CD14-positive monocyte (primary cell): Measurements from ENCODE around the gene CLEC17A. TPM values are rescaled to one million over a fixed set of nuclear protein-coding genes. Genes with fewer than 3 reads are reported as not detected.

Experiments used
- DNase-seq, 3 donors: peaks; one replicate each; pipeline ENCODE4 v3.0.0-alpha.2; 2011 to 2022
- H2AFZ ChIP-seq: 2 replicates; pipeline ENCODE4 v1.6.0; 2012; ENCODE audit warnings: mild to moderate bottlenecking, low read depth, low read length, inconsistent platforms; ENCODE audit not compliant: insufficient read depth, poor library complexity, severe bottlenecking
- H3K27ac ChIP-seq, 2 donors: 1 replicate in 1 of 2; 2 replicates in 1 of 2; pipeline ENCODE4 v1.5.1; 2012 to 2013; ENCODE audit warnings: low read length in 2 of 2, control low read depth in 1 of 2, inconsistent platforms in 1 of 2, low read depth in 1 of 2, mild to moderate bottlenecking in 1 of 2
- H3K27me3 ChIP-seq, 2 donors: one replicate each; pipeline versions ENCODE4 v1.6.0 to v1.6.1; 2011 to 2013; ENCODE audit warnings: low read length in 2 of 2; ENCODE audit not compliant: control insufficient read depth in 2 of 2, insufficient read depth in 2 of 2
- H3K36me3 ChIP-seq, 2 donors: replicated peaks in 1 of 2; 1 replicate in 1 of 2; 2 replicates in 1 of 2; pipeline versions ENCODE4 v1.5.1 to v1.6.1; 2012 to 2013; ENCODE audit warnings: low read length in 2 of 2, control low read depth in 1 of 2, inconsistent platforms in 1 of 2, mild to moderate bottlenecking in 1 of 2; ENCODE audit not compliant: insufficient read depth in 2 of 2, control insufficient read depth in 1 of 2
- H3K4me1 ChIP-seq, 2 donors: 1 replicate in 1 of 2; 2 replicates in 1 of 2; pipeline versions ENCODE4 v1.5.1 to v1.6.1; 2012 to 2013; ENCODE audit warnings: low read length in 2 of 2, control low read depth in 1 of 2, inconsistent platforms in 1 of 2, mild to moderate bottlenecking in 1 of 2, moderate library complexity in 1 of 2; ENCODE audit not compliant: insufficient read depth in 2 of 2, control insufficient read depth in 1 of 2
- H3K4me2 ChIP-seq: replicated peaks from 2 replicates; pipeline ENCODE3; 2012; ENCODE audit warnings: low read length, moderate library complexity, mild to moderate bottlenecking; ENCODE audit not compliant: poor library complexity, severe bottlenecking; ENCODE audit errors: extremely low read depth
- H3K4me3 ChIP-seq, 3 experiments: fragments of 200-600 bp in 1 of 3; sonication (generic) in 1 of 3; replicated peaks in 1 of 3; 1 replicate in 2 of 3; 2 replicates in 1 of 3; pipeline ENCODE4 v1.5.1; 2011 to 2013; ENCODE audit warnings: low read length in 3 of 3, mild to moderate bottlenecking in 3 of 3, control low read depth in 2 of 3, low read depth in 2 of 3, inconsistent platforms in 1 of 3, moderate library complexity in 1 of 3
- H3K79me2 ChIP-seq: 2 replicates; pipeline ENCODE4 v1.6.0; 2012; ENCODE audit warnings: mild to moderate bottlenecking, control low read depth, inconsistent platforms, low read length, moderate library complexity; ENCODE audit not compliant: insufficient read depth
- H3K9ac ChIP-seq: 2 replicates; pipeline ENCODE4 v1.6.0; 2017; ENCODE audit warnings: low read length, mild to moderate bottlenecking; ENCODE audit not compliant: insufficient read depth, poor library complexity, severe bottlenecking
- H3K9me3 ChIP-seq, 2 donors: replicated peaks in 1 of 2; 1 replicate in 1 of 2; 2 replicates in 1 of 2; pipeline versions ENCODE4 v1.5.1 to v1.6.1; 2012 to 2013; ENCODE audit warnings: low read length in 2 of 2, control low read depth in 1 of 2; ENCODE audit not compliant: control insufficient read depth in 1 of 2, insufficient read depth in 1 of 2
- H4K20me1 ChIP-seq: 2 replicates; pipeline ENCODE4 v1.6.0; 2012; ENCODE audit warnings: mild to moderate bottlenecking, low read length, control low read depth, moderate library complexity; ENCODE audit not compliant: insufficient read depth
- H3K27ac Mint-ChIP-seq, 7 donors: one replicate each; pipeline ENCODE4 v1.8.0; 2020; ENCODE audit warnings: mild to moderate bottlenecking in 7 of 7, mixed read lengths in 7 of 7, moderate library complexity in 6 of 7, inconsistent platforms in 2 of 7
- H3K27me3 Mint-ChIP-seq, 3 donors: one replicate each; pipeline ENCODE4 v1.8.0; 2021 to 2022; ENCODE audit warnings: low read depth in 3 of 3, mild to moderate bottlenecking in 3 of 3, mixed read lengths in 3 of 3, moderate library complexity in 3 of 3, inconsistent platforms in 1 of 3
- H3K36me3 Mint-ChIP-seq, 2 donors: one replicate each; pipeline ENCODE4 v1.8.0; 2020; ENCODE audit warnings: mixed read lengths in 2 of 2, inconsistent platforms in 1 of 2, mild to moderate bottlenecking in 1 of 2
- H3K4me1 Mint-ChIP-seq: one replicate; pipeline ENCODE4 v1.8.0; 2020; ENCODE audit warnings: mild to moderate bottlenecking, mixed read lengths
- H3K4me3 Mint-ChIP-seq, 2 donors: one replicate each; pipeline ENCODE4 v1.8.0; 2020; ENCODE audit warnings: mild to moderate bottlenecking in 2 of 2, mixed read lengths in 2 of 2, moderate library complexity in 1 of 2
- H3K9me3 Mint-ChIP-seq, 7 donors: one replicate each; pipeline ENCODE4 v1.8.0; 2020 to 2022; ENCODE audit warnings: mixed read lengths in 7 of 7, mild to moderate bottlenecking in 6 of 7, moderate library complexity in 6 of 7, inconsistent platforms in 2 of 7
- WGBS: methylation state at CpG from one replicate; pipeline ENCODE4 v1.1.5; 2013; ENCODE audit warnings: missing lambda C conversion rate; ENCODE audit not compliant: insufficient coverage; 5-methylcytosine and 5-hydroxymethylcytosine counted together
- intact Hi-C, 2 donors: fragments of 100-400 bp; cut with micrococcal nuclease; formaldehyde crosslinking; loops; one replicate each; pipeline versions ENCODE4 v1.15.0 to v1.15.1; 2023
- polyA plus RNA-seq, 3 donors: library from polyadenylated mRNA; depleted of rRNA in 1 of 3; unstranded in 2 of 3; stranded (reverse) in 1 of 3; fragments of 300-500 nt in 2 of 3; fragments of >200 nt in 1 of 3; fragmentation: Illumina TruSeq in 2 of 3; gene quantifications; 1 replicate in 2 of 3; 2 replicates in 1 of 3; pipeline ENCODE4 v1.2.3, GENCODE V29; 2012 to 2021
- TF ChIP-seq, protein P1 (sequence below): fragments of 200-600 bp; IDR thresholded peaks from one replicate; pipeline ENCODE4 v1.8.0; 2022; ENCODE audit warnings: antibody characterized with exemption, mild to moderate bottlenecking

The CLEC17A gene
- polyA plus RNA-seq, 3 donors: 0.62 to 3.4 (median 2.6) TPM

DNA sequence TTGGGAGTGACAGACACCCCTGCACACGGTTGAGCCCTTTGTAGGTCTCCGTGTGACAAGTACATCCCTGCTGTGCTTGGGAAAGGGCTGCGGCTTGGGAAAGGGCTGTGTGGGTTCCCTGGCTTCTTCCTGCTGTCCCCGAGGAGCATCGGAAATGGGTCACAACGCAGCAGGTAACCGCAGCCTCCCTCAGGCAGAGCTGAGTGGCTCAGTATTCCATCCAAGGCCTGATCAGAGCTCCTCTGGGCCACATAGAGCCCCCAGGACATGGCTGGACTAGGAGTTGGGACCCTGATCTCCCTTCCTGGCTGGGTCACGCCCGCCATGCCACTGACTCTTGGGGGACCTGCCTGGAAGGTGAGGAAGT lies 37.2 kb upstream of the CLEC17A start:
- H3K36me3 ChIP-seq: peaks cover 4 to 14% of the 10 kb centered on the region in 2 donors
- no peak overlapping the region for H2AFZ ChIP-seq
- no peak overlapping the region for H3K27ac ChIP-seq
- peaks cover 7% of the 10 kb centered on the region for H3K4me1 Mint-ChIP-seq
- peak overlapping the region in 1 of 7 donors; percentile 68 for H3K27ac Mint-ChIP-seq
- no peaks in the 10 kb centered on the region for H3K27me3 ChIP-seq
- H3K4me3 ChIP-seq: no peak overlapping the region
- H3K4me2 ChIP-seq: no peak overlapping the region
- H3K4me3 Mint-ChIP-seq: no peak overlapping the region
- no peak overlapping the region for H3K9ac ChIP-seq
- H3K79me2 ChIP-seq: peaks cover 37% of the 10 kb centered on the region
- peaks cover 16 to 35% of the 10 kb centered on the region in 2 donors for H3K36me3 Mint-ChIP-seq
- 93% methylated on average over 9 of the region's 9 CpGs for WGBS
- no peaks in the 10 kb centered on the region for H3K9me3 Mint-ChIP-seq
- TF ChIP-seq, protein P1, sequence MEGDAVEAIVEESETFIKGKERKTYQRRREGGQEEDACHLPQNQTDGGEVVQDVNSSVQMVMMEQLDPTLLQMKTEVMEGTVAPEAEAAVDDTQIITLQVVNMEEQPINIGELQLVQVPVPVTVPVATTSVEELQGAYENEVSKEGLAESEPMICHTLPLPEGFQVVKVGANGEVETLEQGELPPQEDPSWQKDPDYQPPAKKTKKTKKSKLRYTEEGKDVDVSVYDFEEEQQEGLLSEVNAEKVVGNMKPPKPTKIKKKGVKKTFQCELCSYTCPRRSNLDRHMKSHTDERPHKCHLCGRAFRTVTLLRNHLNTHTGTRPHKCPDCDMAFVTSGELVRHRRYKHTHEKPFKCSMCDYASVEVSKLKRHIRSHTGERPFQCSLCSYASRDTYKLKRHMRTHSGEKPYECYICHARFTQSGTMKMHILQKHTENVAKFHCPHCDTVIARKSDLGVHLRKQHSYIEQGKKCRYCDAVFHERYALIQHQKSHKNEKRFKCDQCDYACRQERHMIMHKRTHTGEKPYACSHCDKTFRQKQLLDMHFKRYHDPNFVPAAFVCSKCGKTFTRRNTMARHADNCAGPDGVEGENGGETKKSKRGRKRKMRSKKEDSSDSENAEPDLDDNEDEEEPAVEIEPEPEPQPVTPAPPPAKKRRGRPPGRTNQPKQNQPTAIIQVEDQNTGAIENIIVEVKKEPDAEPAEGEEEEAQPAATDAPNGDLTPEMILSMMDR: no peak
- H4K20me1 ChIP-seq: no peaks in the 10 kb centered on the region
- H3K4me1 ChIP-seq: no peaks in the 10 kb centered on the region
- no peaks in the 10 kb centered on the region for H3K9me3 ChIP-seq
- DNase-seq: no peak
- H3K27me3 Mint-ChIP-seq: peaks cover 0 to 7% (median 3%) of the 10 kb centered on the region in 3 donors
- intact Hi-C loops: no loop called here

GRCh38 chr19:14550201-14550754 lies 32.6 kb upstream of the CLEC17A start:
- DNase-seq: no peak
- no peak overlapping the region for H3K9ac ChIP-seq
- TF ChIP-seq, protein P1: no peak

More at GRCh38 chr19:14550201-14550754, 32.6 kb upstream of the CLEC17A start:
- H3K36me3 ChIP-seq: peaks cover 4 to 14% of the 10 kb centered on the region in 2 donors
- H3K79me2 ChIP-seq: peaks cover 21% of the 10 kb centered on the region
- no peaks in the 10 kb centered on the region for H3K27me3 ChIP-seq
- H3K4me1 ChIP-seq: peaks cover 14 to 16% of the 10 kb centered on the region in 2 donors
- Mint-ChIP-seq H3K4me3 (no peak overlapping the region), H3K4me1 (peaks cover 20% of the 10 kb centered on the region), H3K27ac (peak overlapping the region in 2 of 7 donors; percentile 3 to 18), H3K36me3 (peaks cover 15 to 48% of the 10 kb centered on the region in 2 donors), H3K9me3 (no peaks in the 10 kb centered on the region), H3K27me3 (peaks cover 0 to 5% (median 0%) of the 10 kb centered on the region in 3 donors)
- H3K27ac ChIP-seq: peak overlapping the region in 1 of 2 donors; percentile 20
- H4K20me1 ChIP-seq: peaks cover 6% of the 10 kb centered on the region
- no peaks in the 10 kb centered on the region for H3K9me3 ChIP-seq
- no peak overlapping the region for H3K4me3 ChIP-seq
- 58% methylated on average over 14 of the region's 15 CpGs for WGBS
- intact Hi-C loops: loop anchor here in 1 of 2 donors (10.0 kb wide), 1 partner anchor 345 kb away; no protein-coding TSS in a partner anchor
- H2AFZ ChIP-seq: no peak overlapping the region
- no peak overlapping the region for H3K4me2 ChIP-seq
